Parathyroid adenoma (tissue), 2 donors: ENCODE results near the gene CYP24A1.

Experiments used
- H2AFZ ChIP-seq: fragments of 300-600 bp; sonication (generic); one replicate; pipeline ENCODE4 v1.7.0; 2017; ENCODE audit warnings: antibody characterized with exemption, mild to moderate bottlenecking
- H3K27ac ChIP-seq: fragments of 300-600 bp; sonication (generic); one replicate; pipeline ENCODE4 v1.7.0; 2017
- H3K27me3 ChIP-seq: fragments of 300-600 bp; sonication (generic); one replicate; pipeline ENCODE4 v1.7.0; 2017; ENCODE audit warnings: low read length; ENCODE audit not compliant: control insufficient read depth, insufficient read depth
- H3K36me3 ChIP-seq: fragments of 300-600 bp; sonication (generic); one replicate; pipeline ENCODE4 v1.7.0; 2017; ENCODE audit warnings: low read length; ENCODE audit not compliant: control insufficient read depth, insufficient read depth
- H3K4me1 ChIP-seq: fragments of 300-600 bp; sonication (generic); one replicate; pipeline ENCODE4 v1.7.0; 2017; ENCODE audit warnings: control low read depth
- H3K4me2 ChIP-seq: fragments of 300-600 bp; sonication (generic); one replicate; pipeline ENCODE4 v1.7.0; 2017; ENCODE audit warnings: low read length
- H3K4me3 ChIP-seq: fragments of 300-600 bp; sonication (generic); one replicate; pipeline ENCODE4 v1.7.0; 2017; ENCODE audit warnings: low read depth, low read length
- H3K79me2 ChIP-seq: fragments of 300-600 bp; sonication (generic); one replicate; pipeline ENCODE4 v1.7.0; 2017; ENCODE audit warnings: control low read depth
- H3K9ac ChIP-seq: fragments of 300-600 bp; sonication (generic); one replicate; pipeline ENCODE4 v1.7.0; 2017; ENCODE audit warnings: mild to moderate bottlenecking
- H3K9me3 ChIP-seq: fragments of 300-600 bp; sonication (generic); one replicate; pipeline ENCODE4 v1.7.0; 2017; ENCODE audit warnings: low read length; ENCODE audit not compliant: control insufficient read depth
- TF ChIP-seq, protein P1 (sequence below): fragments of 300-600 bp; sonication (generic); IDR thresholded peaks from one replicate; pipeline ENCODE4 v1.7.0; 2017; ENCODE audit warnings: antibody characterized with exemption, mild to moderate bottlenecking
- donor health status: primary hyperparathyroidism.

CYP24A1 gene

DNA sequence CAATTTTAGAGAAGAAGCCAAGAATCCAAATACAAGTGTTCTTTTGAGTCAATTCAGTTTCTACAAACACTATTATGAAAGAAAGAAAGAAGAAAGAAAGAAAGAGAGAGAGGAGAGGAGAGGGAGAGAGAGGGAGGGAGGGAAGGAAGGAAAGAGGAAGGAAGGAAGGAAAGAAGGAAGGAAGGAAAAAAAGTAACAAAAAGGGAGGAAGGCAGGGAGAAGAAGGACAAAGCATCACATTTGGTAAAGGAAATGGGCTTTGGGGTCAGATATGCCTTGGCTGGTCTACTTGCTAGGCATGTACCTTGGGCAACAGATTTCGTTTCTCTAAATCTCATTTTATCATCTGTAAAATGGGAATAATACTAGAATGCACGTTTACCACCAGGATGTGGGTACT, 54.0 kb downstream of the CYP24A1 start:
- H2AFZ ChIP-seq = no peak overlapping the region
- no peaks in the 10 kb centered on the region for H3K79me2 ChIP-seq
- no peak overlapping the region for H3K4me3 ChIP-seq
- H3K36me3 ChIP-seq = no peaks in the 10 kb centered on the region
- no peaks in the 10 kb centered on the region for H3K9me3 ChIP-seq
- TF ChIP-seq, protein P1, sequence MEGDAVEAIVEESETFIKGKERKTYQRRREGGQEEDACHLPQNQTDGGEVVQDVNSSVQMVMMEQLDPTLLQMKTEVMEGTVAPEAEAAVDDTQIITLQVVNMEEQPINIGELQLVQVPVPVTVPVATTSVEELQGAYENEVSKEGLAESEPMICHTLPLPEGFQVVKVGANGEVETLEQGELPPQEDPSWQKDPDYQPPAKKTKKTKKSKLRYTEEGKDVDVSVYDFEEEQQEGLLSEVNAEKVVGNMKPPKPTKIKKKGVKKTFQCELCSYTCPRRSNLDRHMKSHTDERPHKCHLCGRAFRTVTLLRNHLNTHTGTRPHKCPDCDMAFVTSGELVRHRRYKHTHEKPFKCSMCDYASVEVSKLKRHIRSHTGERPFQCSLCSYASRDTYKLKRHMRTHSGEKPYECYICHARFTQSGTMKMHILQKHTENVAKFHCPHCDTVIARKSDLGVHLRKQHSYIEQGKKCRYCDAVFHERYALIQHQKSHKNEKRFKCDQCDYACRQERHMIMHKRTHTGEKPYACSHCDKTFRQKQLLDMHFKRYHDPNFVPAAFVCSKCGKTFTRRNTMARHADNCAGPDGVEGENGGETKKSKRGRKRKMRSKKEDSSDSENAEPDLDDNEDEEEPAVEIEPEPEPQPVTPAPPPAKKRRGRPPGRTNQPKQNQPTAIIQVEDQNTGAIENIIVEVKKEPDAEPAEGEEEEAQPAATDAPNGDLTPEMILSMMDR = no peak
- H3K27me3 ChIP-seq = no peaks in the 10 kb centered on the region
- no peak overlapping the region for H3K9ac ChIP-seq
- H3K4me1 ChIP-seq = peaks cover 3% of the 10 kb centered on the region
- no peak overlapping the region for H3K4me2 ChIP-seq
- no peak overlapping the region for H3K27ac ChIP-seq

DNA sequence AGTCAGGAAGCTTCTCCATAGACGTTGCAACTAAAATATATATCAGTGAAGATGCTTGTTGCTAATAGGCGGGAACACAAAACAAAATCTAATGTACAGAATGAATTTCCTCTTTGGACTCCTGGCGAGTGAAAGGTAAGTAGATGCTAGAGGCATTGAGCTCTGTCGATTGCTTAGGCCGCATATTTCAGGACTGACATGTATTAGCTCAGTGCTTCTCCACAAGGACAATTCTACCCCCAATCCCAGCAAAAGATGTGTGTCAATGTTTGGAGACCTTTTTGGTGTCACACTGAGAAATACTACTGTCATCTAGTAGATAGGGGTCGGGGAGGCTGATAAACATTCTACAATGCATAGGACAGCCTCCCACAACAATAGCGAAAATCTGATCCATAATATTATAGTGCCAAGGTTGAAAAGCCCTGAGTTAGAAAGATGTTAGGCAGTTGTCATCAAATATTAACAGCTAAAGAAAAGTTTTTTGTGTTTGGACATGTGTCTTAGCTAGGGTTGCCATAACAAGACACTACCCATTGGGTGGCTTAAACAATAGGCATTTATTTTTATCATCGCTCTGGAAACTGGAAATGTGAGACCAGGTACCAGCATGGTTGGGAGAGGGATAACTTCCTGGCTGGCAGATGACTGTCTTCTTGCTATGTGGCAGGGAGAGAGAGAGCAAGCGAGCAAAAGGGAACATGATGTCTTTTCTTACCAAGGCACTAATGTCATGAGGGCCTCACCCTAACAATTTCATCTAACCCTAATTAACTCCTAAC, 55.4 kb downstream of the CYP24A1 start:
- Histone ChIP-seq H3K27me3 (no peaks in the 10 kb centered on the region), H2AFZ (no peak overlapping the region), H3K36me3 (no peaks in the 10 kb centered on the region), H3K4me2 (no peak overlapping the region), H3K4me3 (no peak overlapping the region), H3K4me1 (no peaks in the 10 kb centered on the region), H3K27ac (no peak overlapping the region), H3K79me2 (no peaks in the 10 kb centered on the region), H3K9me3 (no peaks in the 10 kb centered on the region), H3K9ac (no peak overlapping the region)
- TF ChIP-seq, protein P1 = no peak

DNA sequence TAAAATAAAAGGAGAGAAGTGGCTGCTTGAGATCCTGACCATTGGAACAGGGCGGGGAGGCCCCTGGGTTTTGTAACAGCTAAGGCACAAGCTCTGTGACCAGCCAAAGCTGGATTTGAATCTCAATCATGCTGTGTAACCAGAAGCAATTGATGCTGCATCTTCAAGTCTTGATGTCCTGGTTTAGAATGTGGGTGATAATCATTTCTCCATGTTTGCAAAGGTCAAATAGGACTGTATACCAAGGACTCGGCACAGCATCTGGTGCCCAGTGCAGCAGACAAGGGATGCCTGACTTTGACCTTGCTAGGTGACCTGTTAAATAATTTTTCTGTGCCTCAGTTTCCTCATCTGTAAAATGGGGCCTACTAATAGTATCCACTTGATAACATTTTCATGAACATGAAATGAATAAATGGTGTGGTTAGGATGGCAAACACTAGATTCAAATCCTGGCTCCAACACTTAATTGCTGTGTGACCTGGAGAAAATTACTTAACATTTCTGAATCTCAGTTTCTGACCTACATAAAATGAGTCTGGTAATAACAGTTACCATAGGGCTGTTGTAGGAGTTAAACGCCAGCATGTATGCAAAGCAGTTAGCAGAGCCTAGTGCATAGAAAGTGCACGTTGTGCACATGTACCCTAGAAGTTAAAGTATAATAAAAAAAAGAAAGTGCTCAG, 57.1 kb downstream of the CYP24A1 start:
- H3K27ac ChIP-seq = no peak overlapping the region
- no peak overlapping the region for H2AFZ ChIP-seq
- H3K4me3 ChIP-seq = no peak overlapping the region
- no peaks in the 10 kb centered on the region for H3K36me3 ChIP-seq
- H3K27me3 ChIP-seq = no peaks in the 10 kb centered on the region
- H3K4me1 ChIP-seq = no peaks in the 10 kb centered on the region
- no peak overlapping the region for H3K9ac ChIP-seq
- no peaks in the 10 kb centered on the region for H3K9me3 ChIP-seq
- no peaks in the 10 kb centered on the region for H3K79me2 ChIP-seq
- H3K4me2 ChIP-seq = no peak overlapping the region
- TF ChIP-seq, protein P1 = no peak

DNA sequence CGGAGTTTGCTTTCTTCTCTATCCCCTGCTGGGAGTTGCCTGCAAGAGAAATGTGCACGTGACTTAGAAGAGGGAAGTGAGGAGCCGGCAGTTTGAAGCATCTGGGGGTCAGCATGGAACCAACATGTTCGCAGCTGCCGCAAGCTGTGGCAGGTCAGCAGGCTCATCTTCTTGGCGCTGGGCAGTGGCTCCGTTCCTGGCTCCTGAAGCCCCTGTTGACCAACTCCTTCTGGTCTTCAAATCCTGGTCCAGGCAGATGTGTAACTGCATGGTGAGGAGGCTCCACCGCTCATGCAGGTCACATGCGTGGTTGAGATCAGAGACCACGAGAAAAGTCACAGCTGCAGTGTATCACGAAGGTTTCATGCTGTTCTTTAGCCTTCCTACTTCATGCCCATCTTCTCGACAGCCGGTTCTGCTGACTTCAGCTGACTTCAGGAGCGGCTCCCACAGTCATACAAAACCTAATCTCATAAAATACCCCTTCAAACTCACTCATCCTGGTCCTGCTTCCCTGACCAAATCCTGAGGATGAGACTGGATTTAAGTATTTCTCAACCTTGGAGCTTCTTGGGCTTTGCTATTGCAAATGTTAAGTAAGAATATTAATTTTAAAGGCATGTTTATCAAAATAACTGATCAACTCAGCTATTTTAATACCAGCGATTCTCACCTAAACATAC, 58.5 kb downstream of the CYP24A1 start:
- Histone ChIP-seq H3K9ac (no peak overlapping the region), H2AFZ (no peak overlapping the region), H3K27ac (no peak overlapping the region), H3K79me2 (no peaks in the 10 kb centered on the region), H3K4me1 (no peaks in the 10 kb centered on the region), H3K4me3 (no peak overlapping the region), H3K36me3 (no peaks in the 10 kb centered on the region), H3K27me3 (no peaks in the 10 kb centered on the region), H3K4me2 (no peak overlapping the region), H3K9me3 (no peaks in the 10 kb centered on the region)
- TF ChIP-seq, protein P1 = no peak
